ENCODE data around the gene NAT14.
"Not testable (repeated sequence)": the region's sequence is repeated elsewhere in the genome, so short reads cannot be mapped to it uniquely, and the experiment has no call there.

The NAT14 gene

DNA sequence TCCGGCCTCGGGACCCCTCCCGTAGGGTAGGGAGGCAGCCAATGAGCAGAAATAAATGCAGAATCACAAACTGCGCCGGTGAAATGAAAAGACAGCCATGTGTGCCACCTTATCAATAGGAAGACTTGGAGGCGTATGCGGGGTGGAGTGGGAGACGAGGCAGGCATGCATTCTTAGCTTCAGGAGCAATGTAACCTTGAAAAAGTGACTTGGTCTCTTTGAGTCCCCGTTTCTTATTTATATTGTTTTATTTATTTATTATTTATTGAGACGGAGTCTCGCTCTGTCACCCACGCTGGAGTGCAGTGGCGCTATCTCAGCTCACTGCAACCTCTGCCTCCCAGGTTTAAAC, 19.2 kb downstream of the NAT14 start:
- DNase-seq, result no peak

DNA sequence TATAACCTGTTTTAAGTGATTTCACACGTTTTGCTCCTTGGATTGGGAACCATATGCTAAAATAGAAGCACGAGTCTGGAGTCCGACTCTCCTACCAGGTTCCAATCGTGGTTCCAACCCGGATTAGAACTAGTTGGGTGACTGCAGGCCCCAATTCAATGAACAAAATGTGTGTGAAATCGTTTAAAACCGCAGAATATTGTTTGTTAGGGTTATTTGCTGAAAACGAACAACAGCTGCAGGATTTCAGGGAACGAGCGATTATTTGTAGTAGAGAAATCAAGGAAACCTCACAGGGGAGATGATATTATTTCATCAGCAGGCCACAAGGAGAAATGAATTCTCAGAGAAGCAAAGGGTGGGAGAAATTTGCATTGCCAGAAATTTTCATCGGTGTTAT, 20.0 kb downstream of the NAT14 start:
- DNase-seq, result no peak

DNA sequence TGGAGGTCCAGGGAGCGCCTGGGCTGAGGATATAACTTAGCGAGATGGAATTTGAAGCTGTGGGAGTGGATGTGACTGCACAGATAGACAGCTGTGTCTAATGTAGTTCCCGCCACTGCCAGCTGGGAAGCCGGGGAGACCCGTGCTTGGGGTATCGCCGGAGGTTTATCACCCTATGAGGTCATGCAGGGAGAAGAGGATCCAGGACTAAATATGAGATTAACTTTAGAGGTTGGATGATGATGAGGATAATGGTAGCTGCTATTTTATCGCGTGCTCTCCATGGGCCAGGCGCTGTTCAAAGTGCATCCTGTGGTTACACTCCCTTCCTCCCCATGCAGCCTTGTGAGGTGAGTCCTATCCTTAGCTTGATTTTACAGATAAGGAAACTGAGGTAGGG, 23.1 kb downstream of the NAT14 start:
- DNase-seq, result no peak

DNA sequence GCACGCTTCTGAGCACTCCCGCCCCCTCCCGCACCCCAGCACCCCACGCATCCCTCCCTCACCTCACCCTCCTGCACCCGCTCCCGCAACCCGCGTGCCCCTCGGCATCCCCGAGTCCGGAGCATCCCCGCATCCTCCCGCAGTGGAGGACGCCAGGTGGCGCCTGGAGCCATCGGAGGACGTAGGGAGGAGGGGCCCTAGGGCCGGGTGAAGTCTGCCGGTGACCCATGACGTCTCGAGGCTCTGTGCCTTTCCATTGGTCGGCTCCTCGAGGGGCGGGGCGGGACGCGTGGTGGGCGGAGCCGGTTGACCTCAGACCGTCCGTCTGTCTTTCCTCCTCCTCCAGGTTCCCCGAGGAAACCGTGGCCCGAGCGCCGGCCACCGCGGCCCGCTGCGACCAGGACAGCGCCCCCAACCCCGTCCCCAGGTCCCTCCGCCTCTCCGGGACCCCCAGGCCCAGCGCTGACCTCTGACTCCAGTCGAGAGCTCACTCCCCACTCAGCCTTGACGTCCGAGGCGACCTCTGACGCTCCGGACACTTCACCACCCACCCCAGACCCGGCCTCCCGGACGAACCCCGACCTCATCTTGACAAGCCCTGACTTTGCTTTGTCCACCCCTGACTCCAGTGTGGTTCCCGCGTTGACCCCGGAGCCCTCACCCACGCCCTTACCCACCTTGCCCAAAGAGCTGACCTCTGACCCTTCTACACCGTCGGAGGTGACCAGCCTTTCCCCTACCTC, 32.1 kb downstream of the NAT14 start:
- DNase-seq, result peak; percentile 74

DNA sequence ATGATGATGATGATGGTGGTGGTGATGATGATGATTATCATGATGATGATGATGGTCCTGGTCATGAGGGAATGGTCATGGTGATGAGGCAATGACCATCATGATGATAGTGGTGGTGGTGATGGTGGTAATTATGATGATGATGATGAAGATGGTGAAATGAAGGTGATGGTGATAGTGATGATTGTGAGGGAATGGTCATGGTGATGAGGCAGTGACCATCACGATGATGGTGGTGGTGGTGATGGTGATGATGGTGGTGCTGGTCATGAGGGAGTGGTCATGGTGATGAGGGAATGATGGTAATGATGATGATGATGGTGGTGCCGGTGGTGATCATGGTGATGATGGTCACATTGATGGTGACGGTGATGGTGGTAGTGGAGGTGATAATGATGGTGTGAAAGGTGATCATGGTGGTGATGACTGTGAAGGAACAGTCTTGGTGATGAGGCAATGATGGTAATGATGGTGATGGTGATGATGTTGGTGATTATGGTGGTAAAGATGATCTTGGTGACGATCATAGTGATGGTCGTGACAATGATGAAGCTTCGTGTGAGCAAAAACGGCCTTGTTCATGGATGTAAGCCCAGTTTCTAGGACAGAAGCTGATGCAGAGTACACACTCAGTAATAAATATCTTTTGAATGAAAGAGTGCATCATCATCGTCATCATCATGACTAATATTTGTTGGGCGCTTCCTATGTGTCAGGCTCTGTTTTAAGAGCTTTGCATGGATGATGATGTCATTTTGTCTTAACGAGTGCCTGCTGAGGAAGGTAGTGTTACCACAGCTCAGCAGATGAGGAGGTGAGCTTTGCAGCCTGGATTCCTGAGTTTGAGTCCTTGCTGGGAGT, 34.7 kb downstream of the NAT14 start:
- DNase-seq, result no peak

DNA sequence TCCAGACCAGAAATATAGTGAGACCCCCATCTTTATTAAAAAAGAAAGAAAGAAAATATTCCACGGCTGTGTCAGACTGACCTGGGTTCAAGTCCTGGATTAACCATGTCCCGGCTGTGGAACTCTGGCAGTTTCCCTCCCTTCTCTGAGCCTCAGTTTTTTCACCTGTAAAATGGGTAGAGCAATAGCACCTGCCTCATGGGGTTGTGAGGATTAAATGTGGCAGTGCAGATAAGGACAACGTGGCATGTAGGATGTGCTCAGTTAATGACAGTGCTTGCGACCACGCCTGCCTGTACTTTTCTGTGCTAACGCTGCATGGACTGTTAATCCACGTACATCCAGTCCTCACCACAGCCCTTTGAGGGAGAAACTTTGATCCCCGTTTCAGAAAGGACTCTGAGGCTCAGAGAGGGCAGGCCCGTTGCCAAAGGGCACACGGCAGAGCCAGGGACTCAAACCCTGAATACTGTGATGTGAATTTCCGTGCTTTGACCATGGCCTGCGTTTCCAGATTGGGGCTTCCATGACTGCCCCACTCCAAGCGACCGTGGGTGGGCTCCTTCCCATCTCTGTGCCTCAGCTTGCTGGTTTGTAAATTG, 35.8 kb downstream of the NAT14 start:
- no peak for DNase-seq

DNA sequence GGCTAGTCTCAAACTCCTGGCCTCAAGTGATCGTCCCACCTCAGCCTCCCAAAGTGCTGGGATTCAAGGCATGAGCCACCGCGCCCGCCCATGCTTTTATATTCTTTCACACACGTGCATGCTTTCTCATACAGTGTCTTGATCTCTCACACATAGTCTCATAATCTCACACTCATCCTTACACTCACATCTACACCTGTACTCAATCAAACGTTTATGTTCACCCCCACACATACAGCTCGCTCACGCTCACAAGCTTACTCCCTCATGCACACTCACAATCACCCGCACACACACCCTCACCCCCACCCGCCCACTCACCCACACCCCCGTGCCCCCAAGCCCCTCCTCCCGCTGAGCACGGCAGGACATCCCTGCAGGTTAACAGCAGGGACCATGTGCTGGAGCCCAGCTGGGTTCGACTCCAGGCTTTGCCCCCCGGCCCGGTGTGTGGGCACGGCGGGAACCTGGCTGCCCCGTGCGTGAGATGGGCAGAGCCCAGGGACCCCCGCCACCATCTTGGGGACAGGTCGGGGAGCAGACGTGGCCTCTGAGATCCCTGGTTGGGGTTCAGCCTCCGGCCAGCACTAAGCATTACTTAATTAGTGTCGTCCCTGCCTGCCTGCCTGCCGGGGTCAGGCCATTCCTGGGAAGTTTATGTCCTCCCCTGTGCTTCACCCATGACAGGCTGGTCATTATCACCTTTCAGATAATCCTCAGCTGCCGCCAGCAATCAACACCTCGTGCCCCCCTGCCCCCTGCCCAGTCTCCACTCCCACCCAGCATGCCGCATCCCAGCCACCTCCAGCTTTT, 40.5 kb downstream of the NAT14 start:
- no peak for DNase-seq

DNA sequence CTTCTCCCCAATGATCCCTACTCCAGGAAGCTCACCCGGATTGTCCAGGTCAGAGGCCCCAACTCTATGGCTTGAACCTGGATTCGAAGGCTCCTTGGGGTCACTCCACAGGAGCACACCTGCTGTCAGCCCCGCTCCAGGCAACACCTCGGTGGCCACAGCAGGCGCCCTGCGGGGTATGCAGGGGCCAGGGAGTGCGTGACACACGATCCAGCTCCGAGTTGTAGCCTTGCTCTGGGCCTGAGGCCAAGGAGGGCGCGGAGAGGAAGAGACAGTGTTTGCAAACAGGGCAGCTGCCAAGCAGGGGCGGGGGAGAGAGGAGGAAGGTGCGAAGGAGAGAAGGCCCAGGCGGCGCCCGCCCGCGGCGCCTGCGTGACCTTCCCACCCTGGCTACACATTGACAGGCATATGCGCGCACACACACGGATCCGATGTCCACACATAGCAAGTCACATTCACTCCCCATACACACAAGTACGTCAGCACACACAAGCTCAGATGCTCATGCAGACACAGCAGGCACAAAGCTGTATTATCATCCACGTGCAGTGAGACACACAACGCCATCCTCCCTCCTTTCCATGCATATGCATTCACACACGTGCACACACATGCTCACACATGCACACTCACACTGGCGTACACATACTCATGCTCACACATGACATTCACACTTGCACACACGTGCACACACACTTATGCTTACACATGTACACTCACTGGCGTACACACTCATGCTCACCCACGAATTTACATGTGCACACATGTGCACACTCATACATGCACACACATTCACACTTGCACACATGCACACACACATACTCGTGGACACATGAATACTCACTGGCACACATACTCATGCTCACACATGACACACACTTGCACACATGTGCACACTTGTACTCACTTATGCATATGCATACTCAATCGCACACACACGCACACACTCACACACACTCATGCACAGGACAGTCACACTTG, 41.5 kb downstream of the NAT14 start:
- DNase-seq, result no peak

DNA sequence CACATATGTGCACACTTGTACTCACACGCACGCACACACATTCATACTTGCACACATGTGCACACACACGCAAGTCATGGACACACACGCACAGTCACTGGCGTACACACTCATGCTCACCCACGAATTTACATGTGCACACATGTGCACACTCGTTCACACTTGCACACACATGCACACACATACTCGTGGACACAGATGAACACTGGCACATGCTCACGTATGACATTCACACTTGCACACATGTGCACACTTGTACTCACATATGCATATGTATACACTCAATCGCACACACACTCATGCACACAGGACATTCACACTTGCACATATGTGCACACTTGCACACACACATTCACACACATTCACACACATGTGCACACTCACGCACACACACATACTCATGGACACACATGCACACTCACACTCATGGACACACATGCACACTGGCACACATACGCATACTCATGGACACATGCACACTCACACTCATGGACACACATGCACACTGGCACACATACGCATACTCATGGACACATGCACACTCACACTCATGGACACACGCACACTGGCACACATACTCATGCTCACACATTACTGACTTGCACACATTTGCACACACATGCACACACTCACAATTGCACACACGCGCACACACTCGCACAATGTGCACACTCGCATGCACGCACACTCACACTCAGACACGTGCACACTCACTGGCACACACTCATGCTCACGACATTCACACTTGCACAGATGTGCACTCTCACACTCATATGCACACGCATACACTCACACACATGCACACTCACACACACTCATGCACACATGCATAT, 42.4 kb downstream of the NAT14 start:
- no peak for DNase-seq

DNA sequence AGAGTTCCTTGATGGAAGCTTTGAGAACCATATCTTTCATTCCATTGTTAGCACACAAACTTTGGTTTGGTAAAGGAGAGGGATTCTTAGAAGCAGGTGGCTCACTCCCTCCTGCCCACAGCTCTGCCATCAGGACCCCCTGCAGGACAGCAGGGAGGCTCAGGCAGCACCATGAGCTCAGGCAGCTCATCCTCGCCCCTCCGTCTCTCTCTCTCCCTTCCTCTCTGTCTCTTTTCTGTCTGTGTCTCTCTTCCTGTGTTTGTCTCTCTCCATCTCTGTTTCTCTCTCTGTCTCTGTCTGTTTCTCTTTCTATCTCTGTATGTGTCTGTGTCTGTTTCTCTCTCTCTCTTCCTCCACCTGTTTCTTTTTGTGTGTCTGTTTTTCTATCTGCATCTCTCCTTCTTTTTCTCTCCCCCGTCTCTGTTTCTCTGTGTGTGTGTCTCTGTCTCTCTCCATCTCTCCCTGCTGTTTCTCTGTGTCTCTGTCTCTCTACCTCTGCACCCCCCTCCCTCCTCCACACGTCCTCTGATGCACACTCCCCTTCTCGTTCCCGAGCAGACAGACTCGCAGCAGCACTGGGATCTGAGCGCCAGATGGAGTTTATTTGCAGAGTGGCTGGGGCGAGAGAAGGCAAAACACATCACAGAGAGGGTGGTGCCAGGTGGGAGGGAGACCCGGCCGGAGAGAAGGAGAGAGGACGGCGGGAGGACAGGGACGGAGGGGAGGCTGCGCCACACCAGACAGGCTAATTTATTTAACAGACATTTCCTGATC, 43.2 kb downstream of the NAT14 start:
- no peak for DNase-seq

DNA sequence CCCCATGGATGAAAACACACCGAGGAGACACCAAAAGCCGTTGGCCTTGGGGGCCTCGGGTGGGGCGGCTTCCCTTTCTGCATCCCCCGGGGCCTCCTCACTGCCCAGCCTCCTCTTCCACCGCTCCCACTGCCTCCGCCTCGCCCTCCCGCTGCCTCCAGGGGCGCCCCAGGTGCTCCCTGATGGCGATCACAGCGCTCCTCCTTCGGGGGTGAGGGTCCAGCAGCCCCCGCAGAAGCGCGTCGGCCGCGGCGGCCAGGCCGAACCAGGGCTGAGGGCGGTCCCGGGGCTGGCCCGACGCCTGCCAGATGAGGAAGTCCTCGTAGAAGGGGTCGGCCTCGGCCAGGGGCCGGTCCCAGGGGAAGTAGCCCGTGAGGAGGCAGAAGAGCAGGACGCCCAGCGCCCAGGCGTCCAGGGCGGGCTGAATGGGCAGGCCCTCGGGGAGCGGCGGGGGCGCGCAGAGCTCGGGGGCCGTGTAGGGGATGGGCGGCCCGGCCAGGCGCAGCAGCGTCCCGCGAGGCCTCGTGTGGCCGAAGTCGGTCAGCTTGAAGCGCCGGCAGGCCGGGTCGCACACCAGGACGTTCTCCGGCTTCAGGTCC, 44.7 kb downstream of the NAT14 start:
- DNase-seq, result no peak

DNA sequence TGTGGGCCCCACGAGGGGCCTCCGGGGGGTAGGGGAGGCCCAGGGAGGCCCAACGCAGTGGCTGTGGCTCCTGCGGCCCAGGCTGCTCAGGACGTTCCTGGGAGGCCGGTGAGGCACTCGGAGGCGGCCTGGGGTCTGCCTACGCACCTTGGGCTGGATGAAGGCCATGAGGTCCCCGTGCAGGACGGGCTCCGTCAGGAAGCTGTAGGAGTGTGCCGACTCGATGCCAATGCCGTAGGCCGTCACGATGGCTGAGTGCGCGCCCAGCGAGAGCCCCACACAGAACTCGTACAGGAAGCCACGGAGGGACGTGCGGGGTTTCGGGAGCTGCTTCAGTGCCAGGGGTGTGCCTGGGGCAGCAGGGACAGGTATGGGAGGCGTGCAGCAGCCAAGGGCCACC, 46.0 kb downstream of the NAT14 start:
- no peak for DNase-seq

DNA sequence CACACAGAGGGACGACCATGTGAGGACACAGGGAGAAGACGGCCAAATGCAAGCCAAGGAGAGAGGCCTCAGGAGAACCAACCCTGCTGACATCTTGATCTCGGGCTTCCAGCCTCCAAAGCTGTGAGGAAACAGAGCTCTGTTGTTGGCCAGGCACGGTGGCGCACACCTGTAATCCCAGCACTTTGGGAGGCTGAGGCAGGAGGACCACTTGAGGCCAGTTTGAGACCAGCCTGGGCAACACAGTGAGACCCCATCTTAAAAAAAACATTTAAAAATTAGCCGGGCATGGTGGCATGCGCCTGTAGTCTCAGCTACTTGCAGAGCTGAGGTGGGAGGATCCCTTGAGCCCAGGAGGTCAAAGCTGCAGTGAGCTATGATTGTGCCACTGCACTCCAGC, 49.3 kb downstream of the NAT14 start:
- not testable (repeated sequence) for DNase-seq

DNA sequence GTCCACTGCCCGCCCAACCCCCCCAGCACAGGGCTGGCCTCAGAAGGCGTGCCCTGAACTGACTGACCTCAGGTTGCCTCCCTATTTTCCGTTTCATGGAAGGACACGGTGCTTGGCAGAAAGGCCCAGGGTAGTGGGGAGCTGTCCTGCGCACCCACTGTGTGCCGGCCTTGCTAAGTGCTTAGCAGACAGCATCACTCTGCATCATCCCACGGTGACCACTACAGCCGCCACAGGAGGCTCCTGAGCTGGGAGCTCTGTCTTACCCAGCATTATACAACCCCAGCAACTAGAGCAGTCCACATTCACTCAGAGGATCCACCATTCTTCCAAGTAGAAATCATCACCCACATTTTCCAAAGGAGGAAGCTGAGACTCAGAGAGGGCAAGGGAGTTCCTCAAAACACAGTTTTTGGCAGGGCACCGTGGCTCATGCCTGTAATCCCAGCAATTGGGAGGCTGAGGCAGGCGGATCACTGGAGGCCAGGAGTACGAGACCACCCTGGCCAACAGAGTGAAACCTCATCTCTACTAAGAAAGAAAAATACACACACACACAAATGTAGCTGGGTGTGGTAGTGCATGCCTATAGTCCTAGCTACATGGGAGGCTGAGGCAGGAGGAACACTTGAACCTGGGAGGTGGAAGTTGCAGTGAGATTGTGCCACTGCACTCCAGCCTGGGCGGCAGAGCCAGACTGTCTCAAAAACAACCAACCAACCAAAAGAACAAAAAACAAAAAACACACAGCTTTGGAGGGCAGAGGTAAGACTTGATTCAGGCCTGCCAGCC, 50.4 kb downstream of the NAT14 start:
- DNase-seq, result no peak

DNA sequence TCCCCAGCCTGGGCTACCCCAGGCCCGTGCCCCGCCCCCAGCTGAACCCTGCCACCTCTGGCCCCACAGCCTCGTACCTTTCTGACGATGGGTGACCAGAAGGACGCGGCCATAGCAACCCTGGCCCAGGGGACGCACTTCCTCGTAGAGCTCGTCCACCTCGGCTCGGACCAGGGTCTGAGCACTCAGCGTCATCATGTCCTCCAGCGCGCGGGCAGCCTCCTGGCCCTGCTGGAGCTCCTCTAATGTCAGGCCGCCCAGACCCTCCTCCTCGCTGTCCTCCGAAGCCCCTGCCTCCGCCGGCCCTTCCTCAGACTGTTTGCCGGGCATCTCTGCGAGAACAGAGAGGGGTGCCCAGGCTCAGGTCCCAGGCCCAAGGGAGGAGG, 51.0 kb downstream of the NAT14 start:
- DNase-seq, result no peak

DNA sequence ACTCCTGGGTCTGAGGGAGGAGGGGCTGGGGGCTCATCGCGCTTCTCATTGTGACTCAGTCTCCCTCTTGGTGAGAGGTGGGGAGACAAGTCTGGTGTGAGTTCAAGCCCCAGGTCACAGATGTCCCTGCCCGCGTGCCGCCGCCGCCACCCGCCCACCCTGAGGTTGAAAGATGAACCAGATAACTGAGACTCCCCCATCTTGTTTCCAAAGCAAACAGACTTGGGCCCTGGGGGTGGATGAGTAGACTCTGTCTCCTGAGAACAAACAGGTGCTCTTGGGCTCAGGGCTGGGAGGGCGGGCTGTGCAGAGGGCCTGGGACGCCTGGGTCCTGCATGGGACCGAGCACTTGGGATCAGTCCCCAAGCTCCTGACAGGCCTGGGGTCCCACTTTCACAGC, 51.4 kb downstream of the NAT14 start:
- no peak for DNase-seq
